Effector CD8-positive, alpha-beta T cell (primary cell): ENCODE measurements around the gene GPR161.
A peak's percentile ranks its signal among the peaks of the same experiment; 100 is the strongest.
"Not testable (repeated sequence)": the region's sequence is repeated elsewhere in the genome, so short reads cannot be mapped to it uniquely, and the experiment has no call there.

Experiments used
- DNase-seq: peaks from one replicate; lab custom pipeline; 2025; lab: John Stamatoyannopoulos, UW
- total RNA-seq, 4 experiments: gene quantifications; one replicate each; lab custom pipeline; 2026; lab: John Stamatoyannopoulos, UW

Gene GPR161
- total RNA-seq: 0.71 to 3.4 (median 1.1) reads per million in 4 experiments

GRCh38 chr1:168136709-168137514, at the start of gene GPR161:
Gene GPR161, minus strand, starts transcription at chr1:168136930. Its CDS starts 32,080 bp downstream, at chr1:168104850.
- no peak for DNase-seq

GRCh38 chr1:168181063-168181720, 44.5 kb upstream of the GPR161 start:
- DNase-seq: not testable (repeated sequence)

GRCh38 chr1:168180148-168180524, 43.4 kb upstream of the GPR161 start:
- no peak for DNase-seq

GRCh38 chr1:168179438-168180147, 42.9 kb upstream of the GPR161 start:
- peak; percentile 20 for DNase-seq

- DNase-seq: peak; percentile 88
Measured at GRCh38 chr1:168178638-168179437, 42.1 kb upstream of the GPR161 start, which contains the start of gene TIPRL. Gene TIPRL, plus strand, starts transcription at chr1:168178962. Its CDS starts 116 bp downstream, at chr1:168179078.

GRCh38 chr1:168178227-168178637, 41.5 kb upstream of the GPR161 start:
- DNase-seq: no peak

GRCh38 chr1:168172250-168172915, 35.7 kb upstream of the GPR161 start:
- no peak for DNase-seq

GRCh38 chr1:168170564-168171508, 34.1 kb upstream of the GPR161 start:
- DNase-seq: no peak

GRCh38 chr1:168167806-168168205, 31.1 kb upstream of the GPR161 start:
- DNase-seq: no peak

GRCh38 chr1:168164771-168165170, 28.0 kb upstream of the GPR161 start:
- no peak for DNase-seq

GRCh38 chr1:168163670-168164069, 26.9 kb upstream of the GPR161 start:
- DNase-seq: no peak

GRCh38 chr1:168161459-168161858, 24.7 kb upstream of the GPR161 start:
- no peak for DNase-seq

- DNase-seq: no peak
Measured at GRCh38 chr1:168159979-168160378, 23.2 kb upstream of the GPR161 start.

GRCh38 chr1:168159251-168159650, 22.5 kb upstream of the GPR161 start:
- DNase-seq: no peak

GRCh38 chr1:168157638-168158037, 20.9 kb upstream of the GPR161 start:
- no peak for DNase-seq

GRCh38 chr1:168155910-168156309, 19.2 kb upstream of the GPR161 start:
- DNase-seq: no peak

- DNase-seq: not testable (repeated sequence)
Measured at GRCh38 chr1:168154707-168155106, 18.0 kb upstream of the GPR161 start.

- no peak for DNase-seq
Measured at GRCh38 chr1:168151935-168152334, 15.2 kb upstream of the GPR161 start.

GRCh38 chr1:168150283-168150682, 13.6 kb upstream of the GPR161 start:
- DNase-seq: no peak

- no peak for DNase-seq
Measured at GRCh38 chr1:168148916-168149315, 12.2 kb upstream of the GPR161 start.
